Peyer's patch (tissue), 4 donors: ENCODE measurements around the gene HDAC4.

Source experiments
- POLR2A ChIP-seq, 2 donors: fragments of 450-650 bp; IDR thresholded peaks; one replicate each; pipeline ENCODE4 v1.5.1; 2017; ENCODE audit warnings: antibody characterized with exemption in 2 of 2, mild to moderate bottlenecking in 2 of 2, moderate library complexity in 2 of 2
- TF ChIP-seq, protein P1 (sequence below), 6 experiments: fragments of 450-650 bp in 4 of 6; fragments of 200-600 bp in 2 of 6; sonication (generic) in 1 of 6; IDR thresholded peaks; one replicate each; pipeline ENCODE4 v1.5.1; 2017 to 2019; ENCODE audit warnings: antibody characterized with exemption in 6 of 6, mild to moderate bottlenecking in 3 of 6, moderate library complexity in 1 of 6

DNA sequence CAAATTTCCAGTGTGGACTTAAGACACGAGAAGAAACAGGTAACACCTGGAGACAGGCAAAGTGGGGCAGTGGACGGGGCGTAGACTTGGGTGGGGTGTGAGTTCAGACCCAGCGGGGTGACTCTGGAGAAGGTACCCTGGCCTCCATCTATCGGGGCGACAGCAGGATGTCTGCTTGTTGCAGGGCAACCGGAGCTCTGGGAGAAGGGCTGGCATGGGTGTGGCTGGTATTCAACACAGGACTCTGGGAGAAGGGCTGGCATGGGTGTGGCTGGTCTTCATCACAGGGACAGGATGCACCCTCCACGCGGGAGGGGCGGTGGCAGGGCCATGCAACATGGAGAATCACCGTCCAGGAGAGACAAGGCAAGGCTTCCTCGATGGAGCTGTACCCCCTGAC, 198.5 kb downstream of the HDAC4 start:
- TF ChIP-seq, protein P1, sequence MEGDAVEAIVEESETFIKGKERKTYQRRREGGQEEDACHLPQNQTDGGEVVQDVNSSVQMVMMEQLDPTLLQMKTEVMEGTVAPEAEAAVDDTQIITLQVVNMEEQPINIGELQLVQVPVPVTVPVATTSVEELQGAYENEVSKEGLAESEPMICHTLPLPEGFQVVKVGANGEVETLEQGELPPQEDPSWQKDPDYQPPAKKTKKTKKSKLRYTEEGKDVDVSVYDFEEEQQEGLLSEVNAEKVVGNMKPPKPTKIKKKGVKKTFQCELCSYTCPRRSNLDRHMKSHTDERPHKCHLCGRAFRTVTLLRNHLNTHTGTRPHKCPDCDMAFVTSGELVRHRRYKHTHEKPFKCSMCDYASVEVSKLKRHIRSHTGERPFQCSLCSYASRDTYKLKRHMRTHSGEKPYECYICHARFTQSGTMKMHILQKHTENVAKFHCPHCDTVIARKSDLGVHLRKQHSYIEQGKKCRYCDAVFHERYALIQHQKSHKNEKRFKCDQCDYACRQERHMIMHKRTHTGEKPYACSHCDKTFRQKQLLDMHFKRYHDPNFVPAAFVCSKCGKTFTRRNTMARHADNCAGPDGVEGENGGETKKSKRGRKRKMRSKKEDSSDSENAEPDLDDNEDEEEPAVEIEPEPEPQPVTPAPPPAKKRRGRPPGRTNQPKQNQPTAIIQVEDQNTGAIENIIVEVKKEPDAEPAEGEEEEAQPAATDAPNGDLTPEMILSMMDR (IDR thresholded peaks at IDR 0.05): no peak
- no peak for TF ChIP-seq POLR2A (IDR thresholded peaks at IDR 0.05)
